GM19023 (cell line): ENCODE measurements around the gene EPS15.
"Not testable (repeated sequence)": the region's sequence is repeated elsewhere in the genome, so short reads cannot be mapped to it uniquely, and the experiment has no call there.

Experiments
- ATAC-seq: cut with Tn5 transposase; IDR thresholded peaks from one replicate; pipeline ENCODE4 v1.9.1; 2021; ENCODE audit warnings: mild to moderate bottlenecking, moderate library complexity; ENCODE audit not compliant: unreplicated experiment

EPS15 gene

DNA sequence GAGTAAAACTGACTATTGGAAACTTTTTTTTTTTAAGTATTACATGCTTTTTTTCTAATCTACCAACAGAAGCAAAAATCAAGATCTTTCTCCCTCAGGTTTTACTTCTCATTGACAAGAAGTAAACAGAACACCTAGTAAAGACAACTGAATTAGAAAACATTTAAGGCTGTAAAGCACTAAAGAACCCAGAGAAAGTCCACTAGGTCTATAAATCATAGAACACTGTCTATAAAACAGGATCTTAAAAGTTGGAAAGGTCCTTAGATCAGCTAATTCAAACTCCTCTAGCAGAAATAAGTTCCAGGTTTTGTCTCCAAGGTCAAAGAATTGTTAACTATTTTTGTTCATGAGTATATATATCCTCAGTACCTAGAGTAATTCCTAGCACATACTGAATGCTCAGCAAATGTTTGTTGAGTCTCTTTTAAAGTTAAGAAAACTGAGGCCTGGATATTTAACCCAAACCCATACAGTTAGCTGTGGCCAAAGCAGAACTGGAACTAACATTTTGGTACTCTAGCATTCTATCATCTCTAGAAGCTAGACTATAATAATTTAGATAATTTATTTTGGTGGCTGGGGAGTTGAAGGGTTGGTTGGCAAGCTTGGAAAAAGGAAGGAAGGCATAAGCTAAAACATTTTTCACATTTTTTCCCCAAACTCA is 3.0 kb downstream of the EPS15 start:
- no peak for ATAC-seq

DNA sequence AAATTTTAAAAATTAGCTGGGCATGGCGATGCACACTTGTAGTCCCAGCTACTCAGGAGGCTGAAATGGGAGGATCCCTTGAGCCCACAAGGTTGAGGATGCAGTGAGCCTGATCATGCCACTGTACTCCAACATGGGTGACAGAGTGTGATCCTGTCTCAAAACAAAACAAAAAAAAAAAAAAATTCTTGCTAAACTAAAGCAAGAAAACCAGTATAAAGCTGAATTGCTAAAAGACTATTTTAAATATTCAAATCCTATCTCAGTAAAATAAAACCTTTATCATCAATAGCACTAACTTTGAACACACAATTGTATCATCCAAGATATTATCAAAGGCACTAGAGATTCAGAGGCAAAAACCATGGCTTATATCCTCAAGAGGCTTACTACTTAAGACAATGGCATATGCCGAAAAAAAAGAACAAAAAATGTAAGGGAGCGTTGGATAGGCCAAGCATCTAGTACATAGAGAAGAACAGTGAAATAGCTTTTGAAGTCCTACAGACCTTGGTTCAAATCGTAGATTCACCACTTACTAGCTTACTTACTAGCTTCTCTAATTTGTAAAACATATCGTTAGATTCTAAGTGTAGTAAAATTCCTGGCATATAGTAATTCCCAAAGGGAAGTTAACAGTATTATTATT is 3.6 kb downstream of the EPS15 start:
- no peak for ATAC-seq

DNA sequence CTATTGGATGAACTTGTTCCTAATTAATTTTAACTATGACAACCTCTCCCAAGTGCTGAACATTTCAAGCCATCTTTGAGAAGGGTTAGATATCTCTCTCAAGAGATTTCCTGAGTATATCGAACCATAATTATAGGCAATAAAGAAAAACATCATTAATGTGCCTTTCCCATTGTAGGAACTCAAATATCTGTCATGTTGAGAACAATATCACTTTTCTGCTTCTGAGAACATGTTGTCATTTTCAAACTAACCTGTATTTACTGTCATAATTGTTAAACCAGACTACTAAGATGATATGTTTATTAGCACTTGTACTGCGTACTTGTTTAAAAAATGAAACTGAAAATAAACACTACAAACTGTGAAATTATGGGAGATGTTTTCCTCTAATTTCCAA is 4.3 kb downstream of the EPS15 start:
- no peak for ATAC-seq

DNA sequence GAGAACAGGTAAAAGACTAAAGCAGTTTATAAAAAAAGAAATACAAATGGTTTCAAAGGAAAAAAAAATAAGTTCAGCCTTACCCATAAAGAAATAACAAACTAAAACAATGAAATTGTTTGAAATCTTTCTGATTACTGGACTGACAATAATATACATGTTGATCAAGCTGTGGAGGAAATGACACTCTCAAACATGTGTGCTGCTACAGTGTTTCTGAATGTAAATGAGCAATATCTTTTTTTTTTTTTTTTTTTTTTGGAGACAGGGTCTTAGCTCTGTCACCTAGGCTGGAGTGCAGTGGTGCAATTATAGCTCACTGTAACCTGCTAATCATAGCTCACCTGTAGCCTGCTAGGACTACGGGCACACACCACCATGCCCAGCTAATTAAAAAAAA is 6.5 kb downstream of the EPS15 start:
- no peak for ATAC-seq

DNA sequence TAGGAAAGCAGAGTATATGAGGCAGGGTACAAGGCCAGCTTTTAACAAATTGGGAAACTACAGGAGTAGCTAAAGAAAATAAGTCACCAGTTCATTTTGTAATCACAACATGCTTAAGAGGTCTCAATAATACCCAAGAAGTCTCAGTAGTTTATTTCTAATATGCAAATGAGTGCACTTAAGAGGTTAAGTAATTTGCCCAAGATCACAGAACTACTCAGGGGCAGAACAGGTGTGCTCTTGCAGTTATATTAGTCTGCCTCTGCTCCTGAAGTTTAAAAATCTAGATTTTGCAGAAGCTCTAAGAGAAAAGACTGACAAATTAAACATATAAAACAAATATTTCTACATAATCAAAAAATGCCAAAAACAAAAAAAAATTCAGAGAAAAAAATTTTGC is 6.9 kb downstream of the EPS15 start:
- ATAC-seq, result no peak

DNA sequence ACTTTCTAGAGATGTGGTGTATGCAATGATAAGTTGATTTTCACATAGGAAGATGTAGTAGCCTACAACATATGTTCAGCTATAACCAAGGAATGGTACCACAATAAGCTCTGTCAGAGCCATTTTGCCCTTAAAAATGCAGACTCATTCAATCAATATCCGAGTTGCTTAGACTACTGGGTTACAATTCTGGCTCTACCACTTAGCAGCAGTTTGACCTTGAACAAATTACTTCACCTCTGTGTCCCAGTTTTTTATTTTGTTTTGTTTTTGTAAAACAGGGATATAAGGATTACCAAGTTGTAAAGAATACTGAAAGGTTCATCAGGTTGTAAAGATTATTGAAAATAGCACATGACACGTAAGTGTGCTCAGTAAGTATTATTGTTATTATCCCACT is 9.3 kb downstream of the EPS15 start:
- no peak for ATAC-seq

DNA sequence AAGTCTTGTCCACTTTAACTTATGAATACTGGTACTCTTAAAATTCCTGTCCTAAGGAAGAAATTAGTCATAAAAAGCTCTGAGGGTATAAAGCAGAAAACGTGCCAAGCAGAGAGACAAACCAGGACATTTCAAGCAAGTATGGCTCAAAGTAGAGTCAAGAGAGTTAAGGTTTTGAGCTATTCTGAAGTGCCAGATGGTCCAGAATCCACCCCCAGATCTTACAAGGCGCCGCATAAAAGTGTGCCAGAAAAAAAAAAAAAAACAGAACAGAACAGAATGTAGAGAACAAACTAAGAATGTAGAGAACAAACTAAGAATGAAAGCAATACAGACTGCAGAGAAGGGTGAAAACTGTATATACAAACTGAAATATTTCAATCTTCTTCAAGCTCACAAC is 12.5 kb downstream of the EPS15 start:
- ATAC-seq, result no peak

DNA sequence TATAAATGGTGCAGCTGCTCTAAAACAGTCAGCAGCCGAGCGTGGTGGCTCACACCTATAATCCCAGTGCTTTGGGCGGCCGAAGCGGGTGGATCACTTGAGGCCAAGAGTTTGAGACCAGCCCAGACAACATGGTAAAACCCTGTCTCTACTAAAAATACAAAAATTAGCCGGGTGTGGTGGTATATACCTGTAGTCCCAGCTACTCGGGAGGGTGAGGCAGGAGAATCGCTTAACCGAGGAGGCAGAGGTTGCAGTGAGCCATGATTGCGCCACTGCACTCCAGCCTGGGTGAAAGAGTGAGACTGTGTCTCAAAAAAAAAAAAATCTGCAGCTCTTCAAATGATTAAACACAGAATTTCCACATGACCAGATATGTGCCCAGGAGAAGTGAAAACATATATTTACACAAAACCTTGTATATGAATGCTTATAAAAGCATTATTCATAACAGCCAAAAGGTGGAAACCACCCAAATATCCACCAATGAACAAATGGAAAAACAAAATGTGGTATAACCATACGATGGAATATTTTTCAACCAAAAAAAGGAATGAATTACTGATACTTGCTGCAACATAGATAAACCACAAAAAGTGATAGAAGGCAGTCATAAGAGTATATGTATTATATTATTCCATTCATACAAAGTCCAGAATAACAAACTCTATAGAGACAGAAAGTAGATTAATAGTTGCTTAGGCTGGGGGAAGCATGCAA is 14.1 kb downstream of the EPS15 start:
- no peak for ATAC-seq

DNA sequence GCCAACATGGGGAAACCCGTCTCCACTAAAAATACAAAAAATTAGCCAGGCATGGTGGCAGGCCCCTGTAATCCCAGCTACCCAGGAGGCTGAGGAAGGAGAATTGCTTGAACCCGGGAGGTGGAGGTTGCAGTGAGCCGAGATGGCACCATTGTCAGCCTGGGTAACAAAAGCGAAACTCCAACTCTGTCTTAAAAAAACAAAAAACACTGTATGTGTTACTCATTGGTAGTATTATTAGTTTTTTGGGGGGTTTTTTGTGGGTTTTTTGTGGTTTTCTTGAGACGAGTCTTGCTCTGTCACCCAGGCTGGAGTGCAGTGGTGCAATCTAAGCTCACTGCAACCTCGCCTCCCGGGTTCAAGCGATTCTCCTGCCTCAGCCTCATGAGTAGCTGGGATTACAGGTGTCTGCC is 17.8 kb downstream of the EPS15 start:
- ATAC-seq, result peak; percentile 70

DNA sequence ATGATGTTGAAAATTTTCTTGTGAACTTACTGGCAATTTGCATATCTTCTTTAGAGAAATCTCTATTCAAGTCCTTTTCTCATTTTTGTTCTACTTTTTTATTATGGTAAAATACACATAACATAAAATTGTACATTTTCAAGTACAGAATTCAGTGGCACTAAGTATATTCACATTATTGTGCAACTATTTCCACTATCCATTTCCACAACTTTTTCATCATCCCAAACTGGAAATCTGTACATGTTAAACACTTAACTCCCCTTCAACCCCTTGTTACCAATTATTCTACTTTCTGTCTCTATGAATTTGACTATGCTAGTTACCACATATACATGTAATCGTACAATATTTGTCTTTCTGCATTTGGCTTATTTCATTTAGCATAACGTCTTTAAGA is 19.4 kb downstream of the EPS15 start:
- ATAC-seq, result no peak

DNA sequence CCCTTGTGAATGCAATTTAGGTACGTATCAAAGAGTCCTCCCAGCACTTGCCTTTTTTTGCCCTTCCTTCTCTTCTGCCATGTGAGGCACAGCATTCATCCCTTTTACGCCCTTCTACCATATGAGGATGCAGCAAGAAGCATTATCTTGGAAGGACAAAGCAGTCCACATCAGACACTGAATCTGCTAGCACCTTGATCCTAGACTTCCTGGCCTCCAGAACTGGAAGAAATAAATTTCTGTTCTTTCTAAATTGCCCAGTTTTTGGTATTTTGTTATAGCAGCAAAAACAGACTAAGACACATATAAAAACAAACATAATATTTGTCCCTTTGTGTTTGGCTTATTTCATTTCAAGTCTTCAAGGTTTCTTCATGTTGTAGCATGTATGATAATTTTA is 20.1 kb downstream of the EPS15 start:
- ATAC-seq, result no peak

DNA sequence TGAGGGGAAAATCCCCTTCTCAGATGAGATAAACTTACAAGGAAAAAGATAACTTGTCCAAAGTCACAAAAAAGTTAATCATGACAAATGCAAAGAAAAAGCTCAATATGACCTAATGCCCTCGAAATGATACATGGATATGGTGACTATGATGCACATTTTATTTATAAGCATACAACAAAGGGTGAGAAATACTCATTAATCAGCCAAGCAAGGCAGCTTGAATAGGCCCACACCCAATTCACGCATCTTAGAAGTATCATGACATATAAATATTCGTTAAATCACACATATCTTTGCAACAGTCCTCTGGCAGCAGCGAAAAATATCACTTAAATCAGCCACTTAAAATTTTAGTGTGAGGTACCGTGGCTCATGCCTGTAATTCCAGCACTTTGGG is 21.7 kb downstream of the EPS15 start:
- ATAC-seq, result no peak

DNA sequence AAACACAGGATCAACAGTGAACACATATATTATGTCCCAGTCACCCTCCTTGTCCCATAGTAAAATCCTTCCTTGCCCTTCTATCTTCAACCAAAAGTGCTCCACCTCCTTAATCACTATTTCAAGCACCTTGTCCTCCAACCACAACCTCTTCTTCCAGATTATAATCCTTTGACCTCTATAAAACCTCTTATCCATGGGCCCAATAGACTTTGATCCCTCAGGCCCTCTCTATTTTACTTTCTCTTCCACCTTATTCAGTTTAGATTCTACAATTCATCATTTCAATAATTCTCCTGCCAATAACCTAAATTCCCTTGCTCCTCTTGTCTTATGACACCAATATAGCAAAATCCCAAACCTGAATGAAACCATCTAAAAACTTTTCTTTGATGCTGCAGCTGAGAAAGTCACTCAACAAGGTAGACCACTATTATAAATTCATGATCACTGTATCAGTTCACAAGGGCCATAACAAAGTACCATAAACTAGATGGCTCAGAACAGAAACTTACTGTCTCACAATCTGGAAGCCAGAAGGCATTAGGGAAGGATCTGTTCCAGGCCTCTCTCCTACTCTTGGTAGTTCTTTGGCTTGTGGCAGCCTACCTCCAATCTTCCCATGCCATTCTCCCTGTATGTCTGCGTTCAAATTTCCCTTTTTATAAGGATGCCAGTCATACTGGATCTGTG is 24.8 kb downstream of the EPS15 start:
- ATAC-seq, result no peak

DNA sequence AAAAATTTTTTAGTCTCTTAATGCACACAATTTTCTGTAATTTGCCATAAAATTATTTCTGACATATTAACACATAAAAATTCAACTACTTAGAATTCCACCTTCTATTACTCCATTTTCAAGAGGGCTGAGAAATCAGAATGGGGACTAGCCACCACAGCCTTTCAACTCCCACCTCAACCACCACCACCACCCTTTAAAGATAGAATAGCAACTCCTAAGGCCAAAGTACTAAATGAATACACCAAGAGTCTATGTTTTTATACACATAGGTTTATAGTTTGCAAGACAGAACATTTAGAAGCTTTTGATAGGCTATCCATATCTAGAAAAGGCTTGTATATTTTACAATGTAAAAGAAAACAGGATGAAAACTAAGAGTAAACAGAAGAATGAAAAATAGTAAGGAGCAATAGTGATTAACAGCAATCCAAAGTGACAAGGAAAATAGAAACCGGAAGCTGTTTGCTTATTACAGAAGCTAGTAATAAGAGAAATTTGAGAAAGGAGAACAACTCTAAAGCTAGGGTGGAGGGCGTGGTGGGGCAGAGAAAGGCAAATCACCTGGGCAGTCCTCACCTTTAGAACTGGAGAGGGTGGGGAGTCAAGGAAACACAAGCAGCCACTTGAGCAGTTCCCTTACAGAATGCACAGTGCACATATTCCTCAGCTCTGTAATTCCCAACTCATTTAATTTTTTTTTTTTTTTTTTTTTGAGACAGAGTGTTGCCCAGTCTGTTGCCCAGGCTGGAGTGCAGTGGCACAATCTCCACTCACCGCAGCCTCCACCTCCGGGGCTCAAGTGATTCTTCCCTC is 27.7 kb downstream of the EPS15 start:
- ATAC-seq, result no peak

DNA sequence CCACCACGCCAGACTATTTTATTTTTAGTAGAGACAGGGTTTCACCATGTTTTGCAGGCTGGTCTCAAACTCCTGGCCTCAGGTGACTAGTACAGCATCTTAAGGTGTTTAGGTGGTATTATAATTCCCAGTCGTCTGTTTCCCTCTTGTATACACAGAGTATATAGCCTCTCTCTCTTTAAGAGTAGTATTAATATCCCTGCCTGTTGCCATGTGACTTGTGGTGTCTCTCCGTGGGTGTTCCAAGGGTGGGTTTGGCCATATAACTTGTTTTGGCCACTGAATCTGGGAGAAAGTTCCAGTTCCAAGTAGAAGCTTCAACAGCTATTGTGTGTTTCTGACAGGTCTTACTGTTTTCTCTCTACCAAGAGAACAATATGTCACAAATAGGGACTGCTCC is 29.6 kb downstream of the EPS15 start:
- no peak for ATAC-seq

DNA sequence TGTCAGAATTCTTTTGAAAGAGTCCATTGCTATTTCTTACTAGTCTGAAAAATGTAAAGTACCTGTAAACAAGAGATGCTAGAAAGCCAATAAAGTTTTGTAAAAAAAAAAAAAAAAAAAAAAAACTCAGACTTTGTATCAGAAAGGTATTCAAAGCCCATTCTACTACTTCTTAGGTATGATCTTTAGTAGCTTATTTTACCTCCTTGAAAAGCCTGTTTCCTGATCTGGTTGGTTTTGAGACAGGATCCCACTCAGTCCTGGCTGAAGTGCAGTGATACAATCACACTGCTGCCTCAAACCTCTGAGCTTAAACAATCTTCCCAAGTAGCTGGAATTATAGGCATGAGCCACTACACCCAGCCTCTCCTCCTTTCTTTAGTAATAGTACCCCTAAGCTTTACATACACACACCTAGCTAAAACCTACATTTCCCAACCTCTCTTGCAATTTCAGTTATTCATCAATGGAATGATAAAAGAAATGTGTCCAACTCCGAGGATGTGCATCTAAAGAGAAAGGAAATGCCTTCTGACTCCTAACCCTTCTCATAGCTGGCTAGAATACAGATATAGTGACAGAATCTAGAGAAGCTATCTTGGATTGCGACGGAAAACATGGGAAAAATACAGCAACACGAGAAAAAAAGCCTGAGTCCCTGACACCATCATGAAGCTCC is 30.6 kb downstream of the EPS15 start:
- no peak for ATAC-seq

DNA sequence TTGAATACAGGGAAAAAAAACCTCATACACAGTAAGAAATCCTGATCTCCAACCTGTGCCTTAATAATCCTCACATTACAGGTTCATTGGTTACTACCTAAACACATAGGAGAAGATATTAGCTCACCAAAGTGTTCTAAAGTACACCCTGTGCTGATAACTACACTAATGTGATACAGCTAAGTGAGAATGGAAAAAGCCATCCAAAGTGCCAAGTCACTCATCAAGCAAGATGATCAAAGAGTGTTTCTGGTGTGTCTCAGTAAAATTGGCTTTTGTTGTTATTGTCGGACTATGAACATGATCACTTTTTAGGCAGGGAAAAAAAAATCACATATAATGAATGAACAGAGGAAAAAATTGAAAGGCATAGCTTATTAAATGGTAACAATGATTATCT is 31.4 kb downstream of the EPS15 start:
- no peak for ATAC-seq

DNA sequence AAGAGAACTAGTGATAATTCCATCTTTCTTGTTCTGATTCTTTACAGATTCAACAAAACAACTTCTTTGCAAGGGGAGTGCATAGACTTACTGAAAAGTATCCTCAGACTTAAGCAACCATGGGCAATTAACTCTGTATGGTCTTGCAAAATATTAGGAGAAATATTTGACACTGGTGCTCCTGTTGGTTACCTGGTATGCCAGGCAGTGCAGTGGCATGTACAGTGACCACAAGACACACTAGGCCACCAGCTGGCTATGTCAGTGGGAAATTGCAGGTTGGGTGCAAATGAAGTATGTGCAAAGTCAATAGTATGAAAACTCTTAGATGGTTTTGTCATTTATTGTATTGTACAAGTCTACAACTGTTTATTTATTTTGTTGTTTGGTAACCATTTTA is 34.5 kb downstream of the EPS15 start:
- ATAC-seq, result no peak

DNA sequence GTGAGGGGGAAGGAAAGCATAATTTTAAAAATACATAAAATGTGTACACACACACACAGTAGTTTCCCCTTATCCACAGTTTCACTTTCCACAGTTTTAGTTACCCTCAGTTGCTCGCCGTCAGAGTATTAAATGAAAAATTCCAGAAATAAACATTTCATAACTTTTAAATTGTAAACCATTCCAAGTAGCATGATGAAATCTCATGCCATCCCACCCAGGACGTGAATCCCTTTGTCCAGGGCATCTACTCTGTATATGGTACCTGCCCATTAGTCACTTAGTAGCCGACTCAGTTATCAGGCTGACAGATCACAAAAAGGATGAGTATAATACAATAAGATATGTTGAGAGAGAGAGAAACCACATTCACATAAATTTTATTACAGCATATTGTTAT is 36.2 kb downstream of the EPS15 start:
- ATAC-seq, result no peak

DNA sequence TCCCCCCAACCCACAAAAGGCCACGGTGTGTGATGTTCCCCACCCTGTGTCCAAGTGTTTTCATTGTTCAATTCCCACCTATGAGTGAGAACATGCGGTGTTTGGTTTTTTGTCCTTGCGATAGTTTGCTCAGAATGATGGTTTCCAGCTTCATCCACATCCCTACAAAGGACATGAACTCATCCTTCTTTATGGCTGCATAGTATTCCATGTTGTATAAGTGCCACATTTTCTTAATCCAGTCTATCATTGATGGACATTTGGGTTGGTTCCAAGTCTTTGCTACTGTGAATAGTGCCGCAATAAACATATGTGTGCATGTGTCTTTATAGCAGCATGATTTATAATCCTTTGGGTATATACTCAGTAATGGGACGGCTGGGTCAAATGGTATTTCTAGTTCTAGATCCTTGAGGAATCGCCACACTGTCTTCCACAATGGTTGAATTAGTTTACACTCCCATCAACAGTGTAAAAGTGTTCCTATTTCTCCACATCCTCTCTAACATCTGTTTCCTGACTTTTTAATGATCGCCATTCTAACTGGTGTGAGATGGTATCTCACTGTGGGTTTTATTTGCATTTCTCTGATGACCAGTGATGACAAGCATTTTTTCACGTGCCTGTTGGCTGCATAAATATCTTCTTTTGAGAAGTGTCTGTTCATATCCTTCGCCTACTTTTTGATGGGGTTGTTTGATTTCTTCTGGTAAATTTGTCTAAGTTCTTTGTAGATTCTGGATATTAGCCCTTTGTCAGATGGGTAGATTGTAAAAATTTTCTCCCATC is 44.0 kb downstream of the EPS15 start:
- ATAC-seq, result not testable (repeated sequence)
